ENCODE data around the gene FBXL13.
A peak's percentile ranks its signal among the peaks of the same experiment; 100 is the strongest.
"Not testable (repeated sequence)": the region's sequence is repeated elsewhere in the genome, so short reads cannot be mapped to it uniquely, and the experiment has no call there.

The FBXL13 gene

DNA sequence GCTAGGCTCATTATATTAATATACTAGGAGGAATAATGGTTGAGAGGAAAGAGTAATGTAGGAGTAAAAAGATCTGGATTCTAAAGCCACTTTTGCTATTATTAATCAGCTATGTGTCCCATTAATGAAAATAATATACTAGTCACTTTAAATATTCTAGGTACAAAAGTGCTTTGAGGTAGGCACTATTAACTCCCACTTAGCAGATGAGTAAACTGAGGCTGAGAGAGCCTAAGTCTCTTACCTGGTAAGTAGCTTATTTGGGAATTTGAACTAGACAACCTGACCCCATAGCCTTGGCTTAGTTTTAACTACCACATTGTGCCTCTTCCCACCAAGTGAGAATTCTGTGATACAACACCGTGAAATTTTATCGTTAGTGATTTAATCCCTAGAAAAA, 6.3 kb upstream of the FBXL13 start:
- DNase-seq (ENCODE audit: low read depth in 1 of 2, low spot score in 1 of 2) = no peak

DNA sequence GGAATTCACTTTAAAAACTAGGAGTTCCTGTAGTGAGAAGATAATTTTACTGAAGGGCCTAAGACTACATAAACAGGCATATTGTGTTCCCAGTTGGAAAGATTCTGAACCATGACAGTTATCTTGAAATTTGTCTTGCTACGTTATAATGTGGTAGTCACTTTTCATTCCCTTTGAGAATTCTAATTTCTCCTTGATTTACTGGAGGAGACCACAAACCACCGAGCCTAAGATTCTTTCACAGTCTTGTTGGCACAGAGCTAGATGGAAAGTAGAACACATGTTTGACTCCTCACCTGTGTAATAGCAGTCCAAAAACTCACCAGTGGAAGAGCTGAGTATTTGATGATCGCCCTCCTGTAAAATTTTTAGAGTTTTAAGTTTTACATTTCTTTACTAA, 5.2 kb upstream of the FBXL13 start:
- DNase-seq (ENCODE audit: low read depth in 1 of 2, low spot score in 1 of 2) = no peak

GRCh38 chr7:103078226-103078625, 3.6 kb upstream of the FBXL13 start:
- not testable (repeated sequence) for DNase-seq (ENCODE audit: low read depth in 1 of 2, low spot score in 1 of 2)

DNA sequence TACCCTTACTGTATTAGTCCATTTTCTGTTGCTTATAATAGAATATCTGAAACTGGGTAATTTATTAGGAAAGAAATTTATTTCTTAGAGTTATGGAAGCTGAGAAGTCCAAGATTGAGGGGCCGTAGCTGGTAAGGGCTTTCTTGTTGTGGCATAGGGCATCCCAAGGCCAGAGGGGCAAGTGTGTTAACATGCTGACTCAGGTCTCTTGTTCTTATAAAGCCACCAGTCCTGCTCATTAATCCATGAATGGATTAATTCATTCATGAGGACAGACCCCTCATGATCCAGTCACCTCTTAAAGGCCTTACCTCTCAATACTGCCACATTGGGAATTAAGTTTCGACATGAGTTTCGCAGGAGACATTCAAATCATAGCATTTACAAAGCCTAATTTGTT, 2.7 kb upstream of the FBXL13 start:
- no peak for DNase-seq (ENCODE audit: low read depth in 1 of 2, low spot score in 1 of 2)

DNA sequence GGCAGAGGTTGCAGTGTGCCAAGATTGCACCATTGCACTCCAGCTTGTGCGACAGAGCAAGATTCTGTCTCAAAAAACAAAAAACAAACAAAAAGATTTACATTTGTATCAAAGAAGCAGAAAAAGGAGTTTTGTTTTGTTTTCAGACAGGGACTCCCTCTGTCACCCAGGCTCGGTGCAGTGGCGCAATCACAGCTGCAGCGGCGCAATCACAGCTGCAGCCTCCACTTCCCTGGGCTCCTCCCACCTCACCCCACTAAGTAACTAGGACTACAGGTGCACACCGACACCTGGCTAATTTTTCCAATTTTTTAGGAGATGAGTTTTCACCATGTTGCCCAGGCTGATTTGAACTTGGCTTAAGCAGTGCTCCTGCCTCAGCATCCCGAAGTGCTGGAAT, 2.2 kb upstream of the FBXL13 start:
- no peak for DNase-seq (ENCODE audit: low read depth in 1 of 2, low spot score in 1 of 2)

DNA sequence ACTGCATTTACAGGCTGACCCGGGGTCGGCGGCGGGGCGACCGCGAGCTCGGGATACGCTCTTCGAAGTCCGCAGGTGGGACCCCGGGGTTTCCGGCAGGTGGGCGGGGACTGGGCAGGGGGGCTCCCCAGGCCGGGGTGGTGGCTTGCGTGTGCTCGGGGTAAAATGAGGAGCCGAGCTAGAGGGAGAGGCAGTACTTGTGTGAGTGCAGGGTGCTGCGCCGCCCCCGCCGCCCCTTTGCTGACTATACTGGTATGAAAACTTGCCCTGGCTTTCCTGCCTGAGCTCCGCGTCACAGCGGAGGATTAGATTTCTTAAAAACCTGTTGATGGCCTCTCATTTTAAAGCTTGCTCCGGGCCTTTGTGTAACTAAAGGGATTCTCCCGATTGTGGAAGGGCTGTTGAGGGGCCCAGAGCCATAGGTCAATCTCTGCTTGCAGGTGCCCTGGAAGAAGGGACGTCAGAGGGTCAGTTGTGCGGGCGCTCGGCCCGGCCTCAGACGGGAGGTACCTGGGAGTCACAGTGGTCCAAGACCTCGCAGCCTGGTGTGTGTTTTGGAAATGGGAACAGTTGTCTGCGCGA, 832 bp upstream of the FBXL13 start:
- DNase-seq (ENCODE audit: low read depth in 1 of 2, low spot score in 1 of 2) = peak; percentile 61

GRCh38 chr7:103073989-103074518, 542 bp downstream of the FBXL13 start:
- DNase-seq (ENCODE audit: low read depth in 1 of 2, low spot score in 1 of 2) = no peak

GRCh38 chr7:103071000-103071399, 3.6 kb downstream of the FBXL13 start:
- no peak for DNase-seq (ENCODE audit: low read depth in 1 of 2, low spot score in 1 of 2)

- DNase-seq (ENCODE audit: low read depth in 1 of 2, low spot score in 1 of 2) = no peak
Observed at GRCh38 chr7:103068414-103069403, 5.9 kb downstream of the FBXL13 start.

GRCh38 chr7:103065667-103066066, 8.9 kb downstream of the FBXL13 start:
- no peak for DNase-seq (ENCODE audit: low read depth in 1 of 2, low spot score in 1 of 2)

DNA sequence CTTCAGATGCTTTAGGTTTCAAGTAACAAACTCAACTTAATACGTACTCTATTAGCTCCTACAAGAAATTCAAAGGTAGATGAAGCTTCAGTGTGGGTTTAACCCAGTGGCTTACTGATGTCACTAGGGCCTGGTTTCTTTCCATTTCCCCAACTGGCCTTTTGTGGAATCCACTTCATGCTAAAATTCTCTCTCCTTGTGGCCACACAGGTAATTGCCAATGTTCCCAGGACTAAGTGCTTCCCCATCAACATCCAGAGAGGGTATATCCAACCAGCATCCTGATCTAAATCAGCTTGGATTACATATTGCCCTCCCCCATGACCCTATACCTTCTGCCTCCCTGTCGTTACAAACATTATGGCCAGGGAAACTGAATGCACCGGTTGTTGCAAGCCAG, 10.7 kb downstream of the FBXL13 start:
- DNase-seq (ENCODE audit: low read depth in 1 of 2, low spot score in 1 of 2) = no peak

- DNase-seq (ENCODE audit: low read depth in 1 of 2, low spot score in 1 of 2) = no peak
Observed at GRCh38 chr7:103059471-103059870, 15.1 kb downstream of the FBXL13 start.

GRCh38 chr7:103058122-103058521, 16.5 kb downstream of the FBXL13 start:
- DNase-seq (ENCODE audit: low read depth in 1 of 2, low spot score in 1 of 2) = no peak

GRCh38 chr7:103056006-103056405, 18.6 kb downstream of the FBXL13 start:
- not testable (repeated sequence) for DNase-seq (ENCODE audit: low read depth in 1 of 2, low spot score in 1 of 2)

- DNase-seq (ENCODE audit: low read depth in 1 of 2, low spot score in 1 of 2) = no peak
Observed at GRCh38 chr7:103051519-103051918, 23.1 kb downstream of the FBXL13 start.

DNA sequence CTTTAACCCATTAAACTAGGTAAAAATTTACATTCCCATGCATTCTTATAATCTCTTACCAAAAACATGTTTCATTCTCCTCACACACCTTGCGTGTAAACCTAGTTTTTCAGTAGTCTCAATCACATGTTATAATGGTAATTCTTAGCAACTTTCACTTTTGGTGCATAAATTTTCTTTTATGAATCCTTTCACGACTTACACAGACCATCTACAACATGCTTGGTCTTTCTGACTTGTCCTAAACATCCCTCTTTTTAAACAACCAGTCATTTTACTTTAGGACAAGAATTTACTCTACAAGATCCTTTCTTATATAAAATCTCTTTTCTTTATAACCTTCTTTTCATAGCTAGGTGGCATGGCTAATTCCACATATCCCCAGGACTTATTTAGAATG, 25.8 kb downstream of the FBXL13 start:
- no peak for DNase-seq (ENCODE audit: low read depth in 1 of 2, low spot score in 1 of 2)

GRCh38 chr7:103041815-103042214, 32.8 kb downstream of the FBXL13 start:
- not testable (repeated sequence) for DNase-seq (ENCODE audit: low read depth in 1 of 2, low spot score in 1 of 2)

GRCh38 chr7:103037823-103038739, 36.5 kb downstream of the FBXL13 start:
- DNase-seq (ENCODE audit: low read depth in 1 of 2, low spot score in 1 of 2) = not testable (repeated sequence)

DNA sequence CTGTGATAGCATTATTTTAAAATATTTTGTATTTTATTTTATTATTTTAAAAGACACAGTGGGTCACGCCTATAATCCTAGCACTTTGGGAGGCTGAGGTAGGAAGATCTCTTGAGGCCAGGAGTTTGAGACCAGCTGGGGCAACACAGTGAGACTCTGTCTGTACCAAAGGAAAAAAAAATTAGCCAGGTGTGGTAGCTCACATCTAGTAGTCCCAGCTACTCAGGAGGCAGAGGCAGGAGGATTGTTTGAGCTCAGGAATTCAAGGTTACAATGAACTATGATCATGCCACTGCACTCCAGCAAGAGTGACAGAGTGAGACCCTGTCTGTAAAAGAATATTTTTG, 37.1 kb downstream of the FBXL13 start:
- no peak for DNase-seq (ENCODE audit: low read depth in 1 of 2, low spot score in 1 of 2)

DNA sequence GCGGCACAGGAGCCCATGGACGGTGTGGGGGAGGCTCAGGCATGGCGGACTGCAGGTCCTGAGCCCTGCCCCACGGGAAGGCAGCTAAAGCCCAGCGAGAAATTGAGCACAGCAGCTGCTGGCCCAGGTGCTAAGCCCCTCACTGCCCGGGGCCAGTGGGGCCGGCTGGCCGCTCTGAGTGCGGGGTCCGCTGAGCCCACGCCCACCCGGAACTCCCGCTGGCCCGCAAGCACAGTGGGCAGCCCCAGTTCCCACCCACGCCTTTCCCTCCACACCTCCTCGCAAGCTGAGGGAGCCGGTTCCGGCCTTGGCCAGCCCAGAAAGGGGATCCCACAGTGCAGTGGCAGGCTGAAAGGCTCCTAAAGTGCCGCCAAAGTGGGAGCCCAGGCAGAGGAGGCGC, 40.3 kb downstream of the FBXL13 start:
- DNase-seq (ENCODE audit: low read depth in 1 of 2, low spot score in 1 of 2) = not testable (repeated sequence)

GRCh38 chr7:103031781-103032180, 42.8 kb downstream of the FBXL13 start:
- DNase-seq (ENCODE audit: low read depth in 1 of 2, low spot score in 1 of 2) = no peak
